ENCODE measurements around the gene CEP68. TPM values are rescaled to one million over a fixed set of nuclear protein-coding genes. Genes with fewer than 3 reads are reported as not detected.

Gene CEP68
- total and polyA plus RNA-seq, 5 donors: 8.6 to 19.3 (median 13.9) TPM

DNA sequence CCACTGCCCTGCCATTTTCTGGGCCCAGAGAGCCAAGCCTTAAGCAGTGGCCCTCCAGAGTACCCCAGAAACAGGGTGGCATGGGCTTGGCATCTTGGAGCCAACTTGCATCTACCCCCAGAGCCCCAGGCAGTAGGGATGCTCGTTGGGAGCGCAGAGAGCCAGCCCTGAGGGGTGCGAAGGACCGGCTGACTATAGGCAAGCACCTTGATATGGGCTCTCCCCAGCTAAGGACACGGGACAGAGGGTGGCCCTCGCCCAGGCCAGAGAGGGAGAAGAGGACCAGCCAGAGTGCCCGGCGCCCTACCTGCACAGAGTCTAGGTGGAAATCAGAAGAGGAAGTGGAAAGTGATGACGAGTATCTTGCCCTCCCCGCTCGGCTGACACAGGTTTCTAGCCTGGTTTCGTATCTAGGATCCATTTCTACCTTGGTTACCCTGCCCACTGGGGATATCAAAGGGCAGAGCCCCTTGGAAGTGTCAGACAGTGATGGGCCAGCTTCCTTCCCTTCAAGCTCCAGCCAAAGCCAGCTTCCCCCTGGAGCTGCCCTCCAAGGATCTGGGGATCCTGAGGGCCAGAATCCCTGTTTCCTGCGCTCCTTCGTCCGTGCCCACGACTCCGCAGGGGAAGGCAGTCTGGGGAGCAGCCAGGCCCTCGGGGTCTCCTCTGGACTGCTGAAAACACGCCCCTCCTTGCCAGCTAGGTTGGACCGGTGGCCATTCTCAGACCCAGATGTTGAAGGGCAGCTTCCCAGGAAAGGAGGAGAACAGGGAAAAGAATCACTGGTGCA is 16.2 kb downstream of the CEP68 start:
- Histone ChIP-seq H3K27ac (ENCODE audit: low read length) (no peak overlapping the region), H3K9me3 (ENCODE audit: control insufficient read depth, low read length) (no peaks in the 10 kb centered on the region), H3K4me1 (ENCODE audit: control insufficient read depth, insufficient read depth, low read length) (peaks cover 29% of the 10 kb centered on the region), H3K27me3 (ENCODE audit: control insufficient read depth, insufficient read depth) (no peaks in the 10 kb centered on the region), H3K4me3 (ENCODE audit: low read length) (no peak overlapping the region)
- ATAC-seq (no peak), DNase-seq (peak in 1 of 3 donors; percentile 43)
- intact Hi-C loops (cut with DNase I): loop anchor here in 2 of 4 donors (5.0 to 10.0 kb wide), 2 partner anchors 52 to 115 kb away; no protein-coding TSS in a partner anchor
- 89% methylated on average over 20 of the region's 20 CpGs for WGBS

- Histone ChIP-seq H3K9me3 (ENCODE audit: control insufficient read depth, low read length) (no peaks in the 10 kb centered on the region), H3K27ac (ENCODE audit: low read length) (no peak overlapping the region), H3K27me3 (ENCODE audit: control insufficient read depth, insufficient read depth) (no peaks in the 10 kb centered on the region), H3K4me3 (ENCODE audit: low read length) (no peak overlapping the region), H3K4me1 (ENCODE audit: control insufficient read depth, insufficient read depth, low read length) (peaks cover 19% of the 10 kb centered on the region)
- intact Hi-C loops (cut with DNase I): loop anchor here in 2 of 4 donors (5.0 to 10.0 kb wide), 2 partner anchors 51 to 113 kb away; no protein-coding TSS in a partner anchor
- WGBS: 68% methylated on average over 12 of the region's 12 CpGs
- no peak for DNase-seq
- no peak for ATAC-seq
Measured at GRCh38 chr2:65073879-65074565, 17.8 kb downstream of the CEP68 start.

GRCh38 chr2:65075176-65075575 is 19.0 kb downstream of the CEP68 start:
- peaks cover 12% of the 10 kb centered on the region for H3K4me1 ChIP-seq (ENCODE audit: control insufficient read depth, insufficient read depth, low read length)
- no peaks in the 10 kb centered on the region for H3K9me3 ChIP-seq (ENCODE audit: control insufficient read depth, low read length)
- no peaks in the 10 kb centered on the region for H3K27me3 ChIP-seq (ENCODE audit: control insufficient read depth, insufficient read depth)
- H3K4me3 ChIP-seq (ENCODE audit: low read length): no peak overlapping the region
- peak in 1 of 3 donors; percentile 60 for DNase-seq
- peak in 1 of 2 donors; percentile 15 for ATAC-seq
- no peak overlapping the region for H3K27ac ChIP-seq (ENCODE audit: low read length)
- 61% methylated on average over 9 of the region's 9 CpGs for WGBS
- intact Hi-C loops (cut with DNase I): loop anchor here in 1 of 4 donors (10.0 kb wide), 1 partner anchor 50 kb away; no protein-coding TSS in a partner anchor

DNA sequence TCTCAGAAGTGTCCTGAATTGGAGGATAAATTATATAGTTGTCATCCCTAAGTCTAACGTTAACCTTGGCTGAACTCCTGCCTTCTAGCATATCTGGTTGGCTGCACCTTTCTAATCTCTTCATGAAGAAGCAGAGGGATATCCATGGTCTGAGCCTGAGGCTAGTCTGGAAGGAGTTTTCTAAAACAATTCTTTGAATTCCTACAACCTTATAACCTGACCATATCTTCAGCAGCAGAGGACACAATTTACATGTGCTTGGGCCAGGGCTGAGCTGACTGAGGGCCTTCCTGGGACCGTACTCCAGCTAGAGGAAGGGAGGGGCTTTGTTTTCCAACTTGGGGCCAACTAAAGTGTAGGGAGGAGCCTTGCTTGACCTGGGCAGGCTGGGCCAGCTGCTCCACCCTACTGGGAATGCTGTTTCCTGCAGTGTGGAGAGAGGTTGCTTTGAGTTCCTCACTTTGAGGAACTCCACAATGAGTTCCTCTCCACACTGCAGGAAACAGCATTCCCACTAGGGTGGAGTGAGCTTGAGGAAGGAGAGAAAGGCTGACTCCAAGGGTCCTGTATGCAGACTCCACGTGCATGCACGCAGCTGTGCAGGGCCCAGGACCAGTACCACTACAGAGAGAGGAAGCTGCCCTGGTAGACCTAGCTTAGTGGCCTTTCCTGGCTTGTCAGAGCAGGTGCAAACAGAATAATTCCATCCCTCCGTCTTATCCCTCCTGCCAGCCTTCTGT is 19.6 kb downstream of the CEP68 start:
- peak overlapping the region; percentile 13 for H3K27ac ChIP-seq (ENCODE audit: low read length)
- no peaks in the 10 kb centered on the region for H3K9me3 ChIP-seq (ENCODE audit: control insufficient read depth, low read length)
- H3K4me1 ChIP-seq (ENCODE audit: control insufficient read depth, insufficient read depth, low read length): peaks cover 7% of the 10 kb centered on the region
- 33% methylated on average over 5 of the region's 5 CpGs for WGBS
- peak; percentile 79 to 92 for ATAC-seq
- intact Hi-C loops (cut with DNase I): loop anchor here in 1 of 4 donors (10.0 kb wide), 1 partner anchor 49 kb away; no protein-coding TSS in a partner anchor
- H3K4me3 ChIP-seq (ENCODE audit: low read length): no peak overlapping the region
- H3K27me3 ChIP-seq (ENCODE audit: control insufficient read depth, insufficient read depth): no peaks in the 10 kb centered on the region
- peak; percentile 69 to 81 (median 74) for DNase-seq

DNA sequence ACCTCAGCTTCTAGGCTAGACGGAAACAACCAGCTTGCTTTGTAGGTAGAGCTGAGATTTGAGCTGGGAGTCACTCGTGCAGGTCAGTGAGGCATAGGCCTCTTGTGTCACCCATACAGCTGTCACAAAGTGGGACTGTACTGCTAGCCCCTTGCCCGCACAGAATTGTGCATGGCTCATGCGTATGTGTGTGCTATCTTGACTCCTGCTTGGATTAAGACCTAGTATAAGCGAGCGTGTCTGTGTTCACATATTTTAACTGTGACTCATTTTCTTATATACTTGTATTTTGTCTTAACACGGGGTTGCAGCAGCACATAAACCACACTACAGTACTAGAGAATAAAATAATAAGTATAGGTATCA is 20.1 kb downstream of the CEP68 start:
- ATAC-seq (peak in 1 of 2 donors; percentile 5), DNase-seq (no peak)
- 54% methylated on average over 7 of the region's 7 CpGs for WGBS
- peak overlapping the region; percentile 13 for H3K27ac ChIP-seq (ENCODE audit: low read length)
- H3K4me1 ChIP-seq (ENCODE audit: control insufficient read depth, insufficient read depth, low read length): peaks cover 7% of the 10 kb centered on the region
- H3K4me3 ChIP-seq (ENCODE audit: low read length): no peak overlapping the region
- no peaks in the 10 kb centered on the region for H3K27me3 ChIP-seq (ENCODE audit: control insufficient read depth, insufficient read depth)
- intact Hi-C loops (cut with DNase I): loop anchor here in 1 of 4 donors (10.0 kb wide), 1 partner anchor 48 kb away; no protein-coding TSS in a partner anchor
- no peaks in the 10 kb centered on the region for H3K9me3 ChIP-seq (ENCODE audit: control insufficient read depth, low read length)

DNA sequence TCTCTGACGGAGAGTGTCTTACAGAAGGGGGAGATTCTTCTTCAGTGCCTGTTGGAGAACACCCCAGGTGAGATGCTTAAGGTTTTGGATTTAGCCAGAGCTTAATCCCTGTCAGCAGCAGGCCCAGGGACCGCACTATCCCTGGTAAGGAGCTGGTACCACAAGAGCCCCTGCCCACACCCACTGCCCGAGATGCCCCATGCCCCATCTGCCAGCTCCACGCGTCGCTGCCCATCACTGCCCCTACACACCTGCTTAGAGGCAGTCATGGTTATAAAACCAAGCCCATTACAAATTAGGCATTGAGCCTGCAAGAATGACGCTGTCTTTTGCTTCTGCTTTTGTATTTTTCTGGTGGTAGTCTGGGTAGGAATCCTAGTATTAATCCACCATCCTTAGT is 21.7 kb downstream of the CEP68 start:
- Histone ChIP-seq H3K9me3 (ENCODE audit: control insufficient read depth, low read length) (no peaks in the 10 kb centered on the region), H3K27ac (ENCODE audit: low read length) (no peak overlapping the region), H3K4me1 (ENCODE audit: control insufficient read depth, insufficient read depth, low read length) (peaks cover 10% of the 10 kb centered on the region), H3K4me3 (ENCODE audit: low read length) (no peak overlapping the region), H3K27me3 (ENCODE audit: control insufficient read depth, insufficient read depth) (no peaks in the 10 kb centered on the region)
- no peak for ATAC-seq
- 95% methylated on average over 7 of the region's 7 CpGs for WGBS
- intact Hi-C loops (cut with DNase I): loop anchor here in 1 of 4 donors (10.0 kb wide), 1 partner anchor 47 kb away; no protein-coding TSS in a partner anchor
- peak in 1 of 3 donors; percentile 41 for DNase-seq

- DNase-seq (peak in 1 of 3 donors; percentile 6), ATAC-seq (no peak)
- 94% methylated on average over 6 of the region's 6 CpGs for WGBS
- Histone ChIP-seq H3K4me3 (ENCODE audit: low read length) (no peak overlapping the region), H3K4me1 (ENCODE audit: control insufficient read depth, insufficient read depth, low read length) (peaks cover 10% of the 10 kb centered on the region), H3K27me3 (ENCODE audit: control insufficient read depth, insufficient read depth) (no peaks in the 10 kb centered on the region), H3K27ac (ENCODE audit: low read length) (no peak overlapping the region), H3K9me3 (ENCODE audit: control insufficient read depth, low read length) (no peaks in the 10 kb centered on the region)
- intact Hi-C loops (cut with DNase I): loop anchor here in 1 of 4 donors (10.0 kb wide), 1 partner anchor 46 kb away; no protein-coding TSS in a partner anchor
Measured at GRCh38 chr2:65079017-65079416, 22.8 kb downstream of the CEP68 start.

DNA sequence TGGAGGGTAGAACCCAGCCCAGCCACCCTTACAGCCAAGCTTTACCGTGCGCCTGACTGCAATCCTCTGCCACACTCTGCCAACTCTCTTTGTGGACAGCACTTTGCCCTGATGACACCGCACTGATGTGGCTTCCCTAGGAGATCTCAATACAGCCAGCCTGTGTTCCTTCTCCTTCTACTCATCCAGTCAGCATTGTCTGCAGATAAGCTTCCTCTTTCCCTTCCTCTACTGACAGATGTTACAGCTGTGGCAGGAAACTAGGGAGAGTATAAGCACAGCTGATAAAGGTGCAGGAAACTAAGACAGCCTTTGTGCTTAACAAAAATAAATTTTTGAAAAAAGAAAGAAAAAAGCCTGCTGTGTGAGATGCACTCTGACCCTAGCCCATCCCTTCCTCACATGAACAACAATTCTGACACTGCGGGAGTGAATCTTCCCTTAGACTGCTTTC is 25.0 kb downstream of the CEP68 start:
- 45% methylated on average over 4 of the region's 4 CpGs for WGBS
- Histone ChIP-seq H3K9me3 (ENCODE audit: control insufficient read depth, low read length) (no peaks in the 10 kb centered on the region), H3K27me3 (ENCODE audit: control insufficient read depth, insufficient read depth) (no peaks in the 10 kb centered on the region), H3K4me1 (ENCODE audit: control insufficient read depth, insufficient read depth, low read length) (peaks cover 4% of the 10 kb centered on the region), H3K4me3 (ENCODE audit: low read length) (no peak overlapping the region), H3K27ac (ENCODE audit: low read length) (peak overlapping the region; percentile 40)
- intact Hi-C loops (cut with DNase I): no loop called here
- DNase-seq (no peak), ATAC-seq (peak; percentile 72 to 78)

DNA sequence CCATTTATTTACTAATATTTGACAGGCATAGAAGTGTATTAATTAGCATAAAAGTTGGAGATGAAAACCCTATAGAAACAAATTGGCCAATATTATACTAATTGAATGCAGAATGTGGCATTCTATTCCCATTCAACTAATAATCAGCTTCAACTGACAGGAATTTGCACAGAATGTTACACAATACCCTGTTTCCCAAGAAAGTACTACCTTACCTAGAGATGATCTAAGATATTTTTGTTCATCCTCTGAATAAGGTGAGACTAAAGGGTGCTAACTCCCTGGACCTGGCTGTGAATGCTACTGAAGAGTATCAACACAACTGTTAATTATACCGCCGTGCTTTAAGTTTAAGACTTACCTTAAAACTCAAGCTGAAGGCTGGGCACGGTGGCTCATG is 28.9 kb downstream of the CEP68 start:
- DNase-seq: no peak
- WGBS: 96% methylated on average over 3 of the region's 3 CpGs
- Histone ChIP-seq H3K9me3 (ENCODE audit: control insufficient read depth, low read length) (no peaks in the 10 kb centered on the region), H3K27me3 (ENCODE audit: control insufficient read depth, insufficient read depth) (no peaks in the 10 kb centered on the region), H3K27ac (ENCODE audit: low read length) (no peak overlapping the region), H3K4me1 (ENCODE audit: control insufficient read depth, insufficient read depth, low read length) (peaks cover 3% of the 10 kb centered on the region), H3K4me3 (ENCODE audit: low read length) (no peak overlapping the region)
- intact Hi-C loops (cut with DNase I): no loop called here
- no peak for ATAC-seq

DNA sequence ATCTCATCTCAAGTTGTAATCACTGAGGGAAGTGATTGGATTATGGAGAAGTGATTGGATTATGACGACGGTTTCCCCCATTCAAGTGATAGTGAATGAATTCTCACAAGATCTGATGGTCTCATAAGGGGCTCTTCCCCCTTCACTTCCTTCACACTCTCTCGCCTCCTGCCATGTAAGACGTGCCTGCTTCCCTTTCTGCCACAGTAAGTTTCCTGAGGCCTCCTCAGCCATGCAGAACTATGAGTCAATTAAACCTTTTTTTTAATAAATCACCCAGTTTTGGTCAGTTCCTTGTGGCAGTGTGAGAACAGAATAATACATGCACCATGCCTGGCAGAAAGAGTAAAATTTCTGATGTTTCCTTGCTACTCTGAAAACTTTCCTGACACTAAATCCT is 36.6 kb downstream of the CEP68 start:
- H3K9me3 ChIP-seq (ENCODE audit: control insufficient read depth, low read length): no peaks in the 10 kb centered on the region

More for the DNA sequence above, 36.6 kb downstream of the CEP68 start:
- 86% methylated on average over 4 of the region's 4 CpGs for WGBS
- DNase-seq (no peak), ATAC-seq (no peak)
- no peaks in the 10 kb centered on the region for H3K27me3 ChIP-seq (ENCODE audit: control insufficient read depth, insufficient read depth)
- intact Hi-C loops (cut with DNase I): no loop called here
- H3K27ac ChIP-seq (ENCODE audit: low read length): no peak overlapping the region
- peaks cover 2% of the 10 kb centered on the region for H3K4me1 ChIP-seq (ENCODE audit: control insufficient read depth, insufficient read depth, low read length)
- no peak overlapping the region for H3K4me3 ChIP-seq (ENCODE audit: low read length)
